ENCODE results near the gene SV2C. TPM values are rescaled to one million over a fixed set of nuclear protein-coding genes. Genes with fewer than 3 reads are reported as not detected.

SV2C gene
- total RNA-seq, 2 experiments from 2014 or later = not detected

GRCh38 chr5:76153271-76153670 lies 70.1 kb downstream of the SV2C start:
- ChIA-PET CTCF (no interaction called here), POLR2A (no interaction called here)

GRCh38 chr5:76154009-76154690 lies 71.0 kb downstream of the SV2C start:
- CTCF ChIA-PET = interaction anchor here (1.8 kb wide), 1 partner anchor 21 kb away, joined by 4 read pairs; no protein-coding TSS in a partner anchor
- POLR2A ChIA-PET = no interaction called here

GRCh38 chr5:76155536-76155935 lies 72.4 kb downstream of the SV2C start:
- POLR2A ChIA-PET = no interaction called here
- CTCF ChIA-PET = interaction anchor here (1.1 to 1.8 kb wide), 2 partner anchors 19 to 101 kb away, joined by 3 to 4 read pairs; no protein-coding TSS in a partner anchor

GRCh38 chr5:76162335-76162734 lies 79.2 kb downstream of the SV2C start:
- ChIA-PET POLR2A (interaction anchor here (0.6 kb wide), 1 partner anchor 605 kb away, joined by 3 read pairs; no protein-coding TSS in a partner anchor), CTCF (no interaction called here)

GRCh38 chr5:76163111-76163628 lies 80.0 kb downstream of the SV2C start:
- CTCF ChIA-PET = no interaction called here
- POLR2A ChIA-PET = no interaction called here

- CTCF ChIA-PET = no interaction called here
- POLR2A ChIA-PET = no interaction called here
Measured at GRCh38 chr5:76165029-76165428, 81.8 kb downstream of the SV2C start.

- POLR2A ChIA-PET = no interaction called here
- CTCF ChIA-PET = no interaction called here
Measured at GRCh38 chr5:76165711-76166374, 82.7 kb downstream of the SV2C start.

- POLR2A ChIA-PET = no interaction called here
- CTCF ChIA-PET = interaction anchor here (1.2 kb wide), 1 partner anchor 8 kb away, joined by 4 read pairs; no protein-coding TSS in a partner anchor
Measured at GRCh38 chr5:76166886-76167576, 83.8 kb downstream of the SV2C start.

- POLR2A ChIA-PET = no interaction called here
- CTCF ChIA-PET = no interaction called here
Measured at GRCh38 chr5:76169146-76169905, 86.1 kb downstream of the SV2C start.

- CTCF ChIA-PET = interaction anchor here (0.5 to 2.1 kb wide), 5 partner anchors 19 to 128 kb away, joined by 3 to 5 read pairs (median 3); no protein-coding TSS in a partner anchor
- POLR2A ChIA-PET = no interaction called here
Measured at GRCh38 chr5:76174101-76174500, 90.9 kb downstream of the SV2C start.

GRCh38 chr5:76175051-76175666 lies 92.0 kb downstream of the SV2C start:
- CTCF ChIA-PET = interaction anchor here (0.8 to 2.3 kb wide), 12 partner anchors 8 to 103 kb away, joined by 3 to 10 read pairs (median 4); no protein-coding TSS in a partner anchor
- POLR2A ChIA-PET = interaction anchor here (0.6 kb wide), 1 partner anchor 228 kb away, joined by 3 read pairs; the partner anchor contains the start of gene IQGAP2

- ChIA-PET CTCF (interaction anchor here (1.1 to 2.3 kb wide), 8 partner anchors 21 to 101 kb away, joined by 3 to 10 read pairs (median 4); no protein-coding TSS in a partner anchor), POLR2A (interaction anchor here (0.7 kb wide), 1 partner anchor 379 kb away, joined by 3 read pairs; no protein-coding TSS in a partner anchor)
Measured at GRCh38 chr5:76175821-76176403, 92.7 kb downstream of the SV2C start.

- ChIA-PET POLR2A (no interaction called here), CTCF (no interaction called here)
Measured at GRCh38 chr5:76177978-76178377, 94.8 kb downstream of the SV2C start.

GRCh38 chr5:76178913-76179312 lies 95.7 kb downstream of the SV2C start:
- ChIA-PET CTCF (no interaction called here), POLR2A (no interaction called here)

- ChIA-PET CTCF (interaction anchor here (0.7 to 1.0 kb wide), 2 partner anchors 493 to 945 kb away, joined by 3 read pairs; partner anchors contain the start of gene ANKRD31), POLR2A (no interaction called here)
Measured at GRCh38 chr5:76180814-76181805, 97.9 kb downstream of the SV2C start.

GRCh38 chr5:76187386-76187785 lies 104.2 kb downstream of the SV2C start:
- ChIA-PET POLR2A (no interaction called here), CTCF (no interaction called here)

- ChIA-PET CTCF (no interaction called here), POLR2A (no interaction called here)
Measured at GRCh38 chr5:76190356-76190755, 107.2 kb downstream of the SV2C start.
